Measurements from ENCODE around the gene PAPOLA.
A peak's percentile ranks its signal among the peaks of the same experiment; 100 is the strongest.
"Not testable (repeated sequence)": the region's sequence is repeated elsewhere in the genome, so short reads cannot be mapped to it uniquely, and the experiment has no call there.

PAPOLA gene

GRCh38 chr14:96502621-96503305 lies 581 bp downstream of the PAPOLA start:
- peak; percentile 54 for DNase-seq (ENCODE audit: low spot score)

GRCh38 chr14:96503306-96503679 lies 1.1 kb downstream of the PAPOLA start:
- no peak for DNase-seq (ENCODE audit: low spot score)

DNA sequence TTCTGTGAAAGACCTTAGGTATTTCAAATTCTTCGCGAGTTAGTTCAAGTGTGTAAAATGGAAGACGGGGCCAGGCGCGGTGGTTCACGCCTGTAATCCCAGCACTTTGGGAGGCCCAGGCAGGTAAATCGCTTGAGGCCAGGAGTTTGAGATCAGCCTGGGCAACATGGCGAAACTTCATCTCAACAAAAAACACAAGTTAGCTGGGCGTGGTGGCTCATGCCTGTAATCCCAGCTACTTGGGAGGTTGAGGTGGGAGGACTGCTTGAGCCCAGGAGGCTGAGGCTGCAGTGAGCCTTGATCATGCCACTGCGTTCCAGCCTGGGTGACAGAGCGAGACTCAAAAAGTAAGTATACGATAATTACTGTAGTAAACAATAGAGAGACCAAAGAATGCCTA lies 2.2 kb downstream of the PAPOLA start:
- not testable (repeated sequence) for DNase-seq (ENCODE audit: low spot score)

DNA sequence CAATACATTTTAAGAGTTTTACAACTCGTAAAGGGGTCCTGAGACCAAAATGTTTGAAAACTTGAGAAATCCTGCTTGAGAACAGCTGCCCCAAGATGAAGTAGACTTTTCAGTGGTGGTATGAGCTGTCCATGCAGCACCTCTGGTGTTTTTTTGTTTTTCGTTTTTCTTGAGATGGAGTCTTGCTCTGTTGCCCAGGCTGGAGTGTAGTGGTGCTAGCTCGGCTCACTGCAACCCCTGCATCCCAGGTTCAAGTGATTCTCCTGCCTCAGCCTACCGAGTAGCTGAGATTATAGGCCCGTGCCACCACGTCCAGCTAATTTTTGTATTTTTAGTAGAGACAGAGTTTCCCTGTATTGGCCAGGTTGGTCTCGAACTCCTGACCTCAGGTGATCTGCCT lies 5.5 kb downstream of the PAPOLA start:
- no peak for DNase-seq (ENCODE audit: low spot score)

DNA sequence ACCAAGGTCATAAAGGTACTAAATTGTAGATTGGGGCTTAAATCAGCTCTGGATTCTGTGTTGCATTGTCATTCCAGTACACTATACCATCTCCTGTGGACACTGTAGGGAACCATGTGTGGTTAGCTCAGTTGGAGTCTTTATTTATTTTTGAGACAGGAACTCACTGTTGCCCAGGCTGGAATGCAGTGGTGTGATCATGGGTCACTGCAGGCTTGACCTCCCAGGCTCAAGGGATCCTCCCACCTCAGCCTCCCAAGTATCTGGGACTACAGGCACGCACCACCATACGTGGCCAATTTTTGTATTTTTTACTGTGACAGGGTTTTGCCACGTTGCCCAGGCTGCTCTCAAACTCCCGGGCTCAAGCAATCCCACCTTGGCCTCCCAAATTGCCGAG lies 6.7 kb downstream of the PAPOLA start:
- no peak for DNase-seq (ENCODE audit: low spot score)

DNA sequence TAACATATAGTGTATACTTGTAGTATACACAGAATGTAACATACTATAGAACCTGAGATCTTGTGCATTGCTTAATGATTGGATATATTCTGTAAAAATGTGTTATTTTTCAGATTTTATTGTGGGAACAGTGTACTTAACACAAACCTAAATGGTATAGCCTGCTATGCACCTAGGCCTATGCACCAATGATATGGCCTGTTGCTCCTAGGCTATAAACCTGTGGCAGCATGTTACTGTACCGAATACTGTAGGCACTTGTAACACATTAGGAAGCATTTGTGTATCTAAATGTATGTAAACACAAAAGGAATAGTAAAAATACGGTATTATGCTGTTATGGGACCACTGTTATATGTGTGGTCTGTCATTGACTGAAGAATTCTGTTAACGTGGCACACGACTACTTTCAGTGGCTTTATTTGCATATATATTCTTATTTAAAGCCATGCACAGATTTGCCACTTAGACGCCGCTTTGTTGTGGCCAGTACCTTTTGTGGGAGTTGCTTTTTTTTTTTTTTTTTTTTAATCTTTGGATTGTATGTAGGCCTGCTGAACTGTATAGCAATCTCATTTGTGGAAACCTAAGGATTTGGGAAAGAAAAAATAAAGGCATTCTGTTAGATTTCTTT lies 7.4 kb downstream of the PAPOLA start:
- DNase-seq (ENCODE audit: low spot score), result no peak

DNA sequence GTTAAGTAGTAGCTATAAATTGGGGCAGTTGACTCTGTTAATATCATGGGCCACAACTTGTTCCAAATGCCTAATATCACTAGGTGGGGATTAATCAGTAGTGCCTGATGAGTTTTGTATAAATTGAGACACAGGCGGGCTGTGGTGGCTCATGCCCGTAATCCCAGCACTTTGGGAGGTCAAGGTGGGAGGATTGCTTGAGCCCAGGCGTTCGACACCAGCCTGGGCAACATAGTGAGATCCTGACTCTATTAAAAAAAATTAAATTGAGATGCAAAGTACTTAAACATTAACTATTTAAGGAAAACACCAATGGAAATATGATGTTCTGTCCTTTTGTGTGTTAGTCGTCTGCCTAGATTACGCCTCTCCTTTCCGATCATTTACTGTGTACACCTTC lies 9.0 kb downstream of the PAPOLA start:
- DNase-seq (ENCODE audit: low spot score), result no peak

- no peak for DNase-seq (ENCODE audit: low spot score)
These were observed 9.5 kb downstream of the PAPOLA start for GRCh38 chr14:96511667-96512066.

DNA sequence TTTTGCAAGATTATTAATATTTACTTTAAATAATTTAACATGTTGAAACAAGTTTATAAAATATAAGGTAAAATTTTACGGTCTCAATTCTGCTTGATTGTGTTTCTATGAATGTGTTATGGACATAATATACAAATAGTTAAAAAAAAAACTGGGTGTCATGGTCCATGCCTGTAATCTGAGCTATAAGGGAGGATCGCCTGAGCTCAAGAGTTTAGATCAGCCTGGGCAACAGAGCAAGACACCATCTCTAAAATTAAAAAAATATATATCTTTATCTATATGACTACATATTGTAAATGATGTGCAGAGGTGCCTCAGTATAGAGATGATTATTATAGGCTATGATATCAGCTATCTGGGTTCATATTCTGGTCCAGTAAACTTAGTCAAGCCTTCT lies 9.9 kb downstream of the PAPOLA start:
- no peak for DNase-seq (ENCODE audit: low spot score)

DNA sequence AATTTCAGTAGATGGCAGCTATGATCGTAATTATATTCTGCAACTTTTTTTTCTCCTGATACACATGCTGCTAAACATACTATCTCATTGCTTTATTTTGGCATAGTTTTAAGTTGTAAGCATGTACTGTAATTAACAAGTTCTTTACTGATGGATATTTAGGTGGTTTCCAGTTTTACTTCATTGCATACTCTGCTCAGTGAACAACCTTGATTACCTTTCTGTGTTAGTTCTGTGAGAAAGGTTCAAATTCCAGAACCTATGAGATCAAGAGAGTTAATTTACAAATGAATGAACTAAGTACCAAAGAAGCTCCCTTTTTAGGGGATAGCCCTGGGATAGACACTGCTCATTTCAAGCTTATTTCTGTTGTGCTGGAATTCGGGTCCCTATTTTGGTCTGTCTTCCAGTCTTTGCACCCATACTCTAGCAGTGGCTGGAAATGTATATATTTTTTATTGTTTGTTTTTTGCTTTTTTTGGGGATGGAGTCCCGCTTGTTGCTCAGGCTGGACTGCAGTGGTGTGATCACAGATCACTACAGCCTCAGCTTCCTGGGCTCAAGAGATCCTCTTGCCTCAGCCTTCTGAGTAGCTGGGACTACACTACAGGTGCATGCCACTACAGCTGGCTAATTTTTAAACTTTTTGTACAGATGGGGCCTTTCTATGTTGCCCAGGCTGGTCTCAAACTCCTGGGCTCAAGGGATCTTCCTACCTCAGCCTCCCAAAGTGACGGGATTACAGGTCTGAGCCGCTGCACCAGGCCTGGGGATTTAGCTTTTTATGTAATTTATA lies 10.6 kb downstream of the PAPOLA start:
- no peak for DNase-seq (ENCODE audit: low spot score)

DNA sequence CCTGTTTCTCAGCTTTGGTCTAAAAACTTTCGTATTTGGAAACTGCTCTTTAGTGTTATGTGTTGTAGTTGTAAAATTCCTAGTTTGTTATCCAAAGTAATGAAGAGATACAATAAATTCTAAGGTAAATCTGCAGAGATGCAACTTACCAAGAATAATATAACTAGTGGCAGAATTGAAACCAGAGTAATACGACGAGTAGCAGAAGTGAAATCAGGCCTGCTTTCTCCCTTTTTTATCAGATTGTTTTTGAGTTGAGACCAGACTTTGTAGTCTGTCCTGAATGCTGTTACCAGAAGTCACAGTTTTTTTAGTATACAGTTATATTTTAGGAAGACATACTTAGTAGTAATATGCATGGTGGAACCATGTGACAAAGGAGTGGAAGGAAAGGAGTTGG lies 12.5 kb downstream of the PAPOLA start:
- no peak for DNase-seq (ENCODE audit: low spot score)

GRCh38 chr14:96515731-96516130 lies 13.5 kb downstream of the PAPOLA start:
- no peak for DNase-seq (ENCODE audit: low spot score)

DNA sequence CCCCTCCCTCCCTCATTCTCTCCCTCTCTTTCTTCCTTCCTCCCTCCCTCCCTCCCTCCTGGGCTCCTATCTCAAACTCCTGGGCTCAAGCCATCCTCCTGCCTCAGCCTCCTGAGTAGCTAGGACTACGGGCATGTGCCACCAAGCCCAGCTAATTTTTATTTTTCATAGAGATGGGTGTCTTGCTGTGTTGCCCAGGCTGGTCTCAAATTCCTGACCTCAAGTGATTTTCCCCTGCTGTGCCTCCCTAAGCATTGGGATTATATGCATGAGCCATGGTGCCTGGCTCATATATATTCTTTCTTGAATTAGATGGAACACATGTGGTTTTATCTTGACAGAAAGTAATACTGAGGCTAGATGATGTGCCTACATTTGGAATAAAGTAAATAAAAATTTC lies 14.2 kb downstream of the PAPOLA start:
- no peak for DNase-seq (ENCODE audit: low spot score)

DNA sequence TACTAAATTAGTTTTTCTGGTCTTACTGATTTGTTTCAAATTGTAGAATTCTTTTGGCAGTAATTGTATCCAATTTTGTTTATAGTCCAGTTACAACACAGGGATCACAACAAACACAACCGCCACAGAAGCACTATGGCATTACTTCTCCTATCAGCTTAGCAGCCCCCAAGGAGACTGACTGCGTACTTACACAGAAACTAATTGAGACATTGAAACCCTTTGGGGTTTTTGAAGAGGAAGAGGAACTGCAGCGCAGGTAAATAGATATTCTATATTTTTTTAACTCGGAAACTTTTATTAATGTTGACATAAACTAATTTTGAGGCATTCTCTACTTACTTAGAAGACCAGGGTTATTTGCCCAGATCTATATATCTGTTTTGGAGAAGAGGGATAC lies 17.8 kb downstream of the PAPOLA start:
- DNase-seq (ENCODE audit: low spot score), result no peak

DNA sequence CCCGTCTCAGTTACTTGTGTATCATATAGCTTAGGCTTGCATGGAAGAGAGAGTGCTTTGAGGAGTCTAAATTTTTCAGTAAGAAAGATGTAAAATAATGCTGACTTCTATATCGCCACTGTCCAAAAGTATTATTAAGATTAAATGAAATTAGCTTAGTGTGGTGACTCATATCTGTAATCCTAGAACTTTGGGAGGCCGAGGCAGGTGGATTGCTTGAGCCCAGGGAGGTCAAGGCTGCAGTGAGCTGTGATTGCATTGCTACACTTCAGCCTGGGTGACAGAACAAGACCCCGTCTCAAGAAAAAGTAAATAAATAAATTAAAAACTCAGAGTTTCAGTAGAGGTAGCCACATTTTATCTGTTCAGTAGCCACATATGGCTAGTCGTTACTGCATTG lies 23.3 kb downstream of the PAPOLA start:
- DNase-seq (ENCODE audit: low spot score), result no peak

GRCh38 chr14:96532632-96533031 lies 30.4 kb downstream of the PAPOLA start:
- DNase-seq (ENCODE audit: low spot score), result no peak

GRCh38 chr14:96536807-96537206 lies 34.6 kb downstream of the PAPOLA start:
- no peak for DNase-seq (ENCODE audit: low spot score)

- DNase-seq (ENCODE audit: low spot score), result no peak
These were observed 36.2 kb downstream of the PAPOLA start for GRCh38 chr14:96538097-96538989.

DNA sequence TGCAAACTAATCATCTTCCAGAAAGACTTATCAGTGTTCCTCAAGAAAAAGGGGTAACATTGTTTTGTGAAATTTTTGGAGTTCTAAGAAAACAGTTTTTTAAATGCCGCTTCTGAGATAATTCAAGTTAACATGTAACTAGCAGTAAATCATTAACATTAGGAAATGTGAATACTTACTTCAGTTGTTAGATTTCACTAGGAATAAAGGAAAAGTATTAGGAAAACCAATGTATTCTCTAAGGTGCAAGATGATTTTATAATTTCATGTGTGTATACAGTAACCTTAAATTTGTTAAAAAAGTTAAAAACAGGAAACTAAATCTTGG lies 36.8 kb downstream of the PAPOLA start:
- DNase-seq (ENCODE audit: low spot score), result no peak

- DNase-seq (ENCODE audit: low spot score), result no peak
These were observed 52.2 kb downstream of the PAPOLA start for GRCh38 chr14:96554315-96554910.

DNA sequence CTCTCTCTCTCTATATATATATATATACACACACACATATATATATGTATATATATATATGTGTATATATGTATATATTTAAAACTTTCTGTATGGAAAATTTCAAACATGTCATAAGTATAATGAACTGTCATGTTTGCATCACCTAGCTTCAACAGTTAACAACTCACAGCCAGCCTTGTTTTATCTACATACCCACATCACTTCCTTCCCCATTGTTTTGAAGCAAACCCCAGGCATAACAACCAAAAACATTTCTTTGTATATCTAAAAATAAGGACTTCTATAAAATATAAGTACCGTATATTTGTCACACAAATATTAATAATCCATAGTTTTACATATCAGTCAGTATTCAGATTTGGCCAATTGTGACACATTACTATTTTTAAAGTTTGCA lies 57.4 kb downstream of the PAPOLA start:
- no peak for DNase-seq (ENCODE audit: low spot score)

DNA sequence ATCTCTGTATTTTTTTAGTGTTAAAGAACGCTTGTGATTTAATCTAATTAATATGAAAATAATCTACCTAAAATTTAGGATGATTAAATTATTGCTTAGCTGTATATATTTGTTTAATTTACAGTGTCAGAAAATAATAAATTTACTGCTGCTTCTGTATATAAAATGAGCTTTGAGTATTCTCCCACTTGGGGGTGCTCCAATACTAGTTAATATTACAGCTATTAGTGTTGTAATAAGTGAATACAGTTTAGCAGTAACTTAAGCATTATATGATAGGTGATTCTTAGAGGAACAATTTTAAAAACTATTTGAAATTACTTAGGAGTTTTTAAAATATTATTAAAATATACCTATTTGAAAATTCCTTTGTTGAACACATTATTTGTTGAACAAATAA lies 62.2 kb downstream of the PAPOLA start:
- DNase-seq (ENCODE audit: low spot score), result no peak
